NT2/D1 (cell line): Measurements from ENCODE around the gene FBXO21.

Experiments used
- SUZ12 ChIP-seq: IDR thresholded peaks from 2 replicates; pipeline ENCODE4 v1.6.1; 2011; ENCODE audit not compliant: insufficient read length, insufficient read depth; ENCODE audit errors: extremely low read depth
- YY1 ChIP-seq: IDR thresholded peaks from 2 replicates; pipeline ENCODE4 v1.6.1; 2011; ENCODE audit not compliant: insufficient read length, insufficient read depth
- ZNF274 ChIP-seq: IDR thresholded peaks from 2 replicates; pipeline ENCODE4 v1.6.1; 2011; ENCODE audit warnings: mild to moderate bottlenecking, low read depth, low read length

- no peak for TF ChIP-seq ZNF274
- no peak for TF ChIP-seq SUZ12
- TF ChIP-seq YY1, result no peak
Observed at GRCh38 chr12:117236456-117237001, 46.3 kb upstream of the FBXO21 start.
